ENCODE results near the gene ADD1.
"Not testable (repeated sequence)": the region's sequence is repeated elsewhere in the genome, so short reads cannot be mapped to it uniquely, and the experiment has no call there.

Gene ADD1

GRCh38 chr4:2891294-2891693, 47.6 kb downstream of the ADD1 start:
- DNase-seq: no peak

GRCh38 chr4:2893772-2894171, 50.1 kb downstream of the ADD1 start:
- no peak for DNase-seq

GRCh38 chr4:2898001-2898400, 54.4 kb downstream of the ADD1 start:
- DNase-seq: no peak

GRCh38 chr4:2900741-2901140, 57.1 kb downstream of the ADD1 start:
- DNase-seq: no peak

GRCh38 chr4:2901186-2901585, 57.5 kb downstream of the ADD1 start:
- DNase-seq: no peak

- peak; percentile 26 for DNase-seq
Measured at GRCh38 chr4:2902126-2902525, 58.5 kb downstream of the ADD1 start.

- DNase-seq: no peak
Measured at GRCh38 chr4:2905544-2905943, 61.9 kb downstream of the ADD1 start.

- DNase-seq: no peak
Measured at GRCh38 chr4:2906218-2906617, 62.6 kb downstream of the ADD1 start.

GRCh38 chr4:2907226-2907625, 63.6 kb downstream of the ADD1 start:
- no peak for DNase-seq

GRCh38 chr4:2907706-2908293, 64.2 kb downstream of the ADD1 start:
- DNase-seq: peak; percentile 61

GRCh38 chr4:2908686-2909085, 65.0 kb downstream of the ADD1 start:
- DNase-seq: no peak

- no peak for DNase-seq
Measured at GRCh38 chr4:2909583-2909982, 65.9 kb downstream of the ADD1 start.

- DNase-seq: no peak
Measured at GRCh38 chr4:2910409-2910808, 66.8 kb downstream of the ADD1 start.

- DNase-seq: no peak
Measured at GRCh38 chr4:2911868-2912267, 68.2 kb downstream of the ADD1 start.

- DNase-seq: no peak
Measured at GRCh38 chr4:2913168-2913567, 69.5 kb downstream of the ADD1 start.

- no peak for DNase-seq
Measured at GRCh38 chr4:2914256-2915126, 70.8 kb downstream of the ADD1 start.

GRCh38 chr4:2915789-2916188, 72.1 kb downstream of the ADD1 start:
- no peak for DNase-seq

GRCh38 chr4:2916696-2917095, 73.1 kb downstream of the ADD1 start:
- DNase-seq: not testable (repeated sequence)

GRCh38 chr4:2918300-2918699, 74.7 kb downstream of the ADD1 start:
- DNase-seq: not testable (repeated sequence)

GRCh38 chr4:2918714-2919113, 75.1 kb downstream of the ADD1 start:
- DNase-seq: not testable (repeated sequence)

- peak; percentile 52 for DNase-seq
Measured at GRCh38 chr4:2922453-2923101, 78.9 kb downstream of the ADD1 start.

- DNase-seq: no peak
Measured at GRCh38 chr4:2923141-2923551, 79.5 kb downstream of the ADD1 start.

GRCh38 chr4:2923668-2924173, 80.1 kb downstream of the ADD1 start:
- no peak for DNase-seq

GRCh38 chr4:2924286-2924685, 80.6 kb downstream of the ADD1 start:
- DNase-seq: no peak

All from NCI-H146 (cell line).